Common myeloid progenitor, CD34-positive (primary cell): ENCODE measurements around the gene MYH7B.

ENCODE experiments used
- CTCF ChIA-PET: fragments of 350-600 bp; sonication (Branson Sonifier 250); formaldehyde crosslinking; loops from one replicate; lab custom pipeline; 2021; ENCODE audit warnings: antibody characterized with exemption; lab: Charles Lee
- POLR2A ChIA-PET: fragments of 350-600 bp; sonication (Branson Sonifier 250); formaldehyde crosslinking; loops from one replicate; lab custom pipeline; 2021; ENCODE audit warnings: antibody characterized with exemption; lab: Charles Lee
- DNase-seq, 3 donors: peaks; one replicate each; pipeline versions ENCODE4 v3.0.0 to v3.0.0-alpha.2; 2013
- H3K27ac ChIP-seq, 2 experiments: 1 replicate in 1 of 2; 2 replicates in 1 of 2; pipeline ENCODE4 v1.7.0; 2013; ENCODE audit warnings: inconsistent platforms in 2 of 2, low read length in 2 of 2, mild to moderate bottlenecking in 2 of 2, low read depth in 1 of 2, moderate library complexity in 1 of 2; ENCODE audit not compliant: severe bottlenecking in 2 of 2, insufficient read depth in 1 of 2, poor library complexity in 1 of 2
- H3K27me3 ChIP-seq, 5 experiments: replicated peaks in 2 of 5; 1 replicate in 3 of 5; 2 replicates in 2 of 5; pipeline versions ENCODE4 v1.6.1 to v1.7.0; 2013; ENCODE audit warnings: low read length in 4 of 5, mild to moderate bottlenecking in 2 of 5, moderate library complexity in 2 of 5, inconsistent platforms in 1 of 5; ENCODE audit not compliant: insufficient read depth in 5 of 5, control insufficient read depth in 4 of 5
- H3K36me3 ChIP-seq, 4 experiments: 1 replicate in 2 of 4; 2 replicates in 2 of 4; pipeline versions ENCODE4 v1.6.1 to v1.7.0; 2013; ENCODE audit warnings: low read length in 3 of 4, control low read depth in 1 of 4, mild to moderate bottlenecking in 1 of 4; ENCODE audit not compliant: control insufficient read depth in 4 of 4, insufficient read depth in 4 of 4
- H3K4me1 ChIP-seq, 4 experiments: 1 replicate in 3 of 4; 2 replicates in 1 of 4; pipeline versions ENCODE4 v1.6.1 to v1.7.1; 2013; ENCODE audit warnings: low read length in 3 of 4, mild to moderate bottlenecking in 3 of 4, control low read depth in 1 of 4, inconsistent platforms in 1 of 4, moderate library complexity in 1 of 4; ENCODE audit not compliant: control insufficient read depth in 4 of 4, insufficient read depth in 4 of 4; ENCODE audit errors: control extremely low read depth in 1 of 4
- H3K4me3 ChIP-seq, 7 experiments: 1 replicate in 4 of 7; 2 replicates in 3 of 7; pipeline versions ENCODE4 v1.5.1 to v1.7.0; 2013; ENCODE audit warnings: mild to moderate bottlenecking in 7 of 7, low read length in 6 of 7, moderate library complexity in 6 of 7, inconsistent platforms in 2 of 7, low read depth in 2 of 7, control low read depth in 1 of 7; ENCODE audit not compliant: insufficient read depth in 4 of 7, control insufficient read depth in 1 of 7; ENCODE audit errors: extremely low read depth in 1 of 7
- H3K9me3 ChIP-seq, 5 experiments: 1 replicate in 4 of 5; 2 replicates in 1 of 5; pipeline versions ENCODE4 v1.6.1 to v1.7.1; 2013; ENCODE audit warnings: low read length in 4 of 5, mild to moderate bottlenecking in 2 of 5, inconsistent platforms in 1 of 5, low read depth in 1 of 5, moderate library complexity in 1 of 5; ENCODE audit not compliant: control insufficient read depth in 4 of 5, insufficient read depth in 2 of 5; ENCODE audit errors: control extremely low read depth in 1 of 5
- WGBS: methylation state at CpG from one replicate; pipeline ENCODE4 v1.1.5; 2013; ENCODE audit not compliant: insufficient coverage; 5-methylcytosine and 5-hydroxymethylcytosine counted together

MYH7B gene

GRCh38 chr20:34995696-34996095 lies 40.0 kb downstream of the MYH7B start:
- Histone ChIP-seq H3K4me1 (no peaks in the 10 kb centered on the region), H3K27ac (no peak overlapping the region), H3K9me3 (no peaks in the 10 kb centered on the region), H3K4me3 (no peak overlapping the region), H3K36me3 (peaks cover 8 to 73% (median 49%) of the 10 kb centered on the region in 4 experiments), H3K27me3 (no peaks in the 10 kb centered on the region)
- no peak for DNase-seq
- ChIA-PET CTCF (interaction anchor here (0.9 kb wide), 1 partner anchor 11 kb away, joined by 3 read pairs; no protein-coding TSS in a partner anchor), POLR2A (no interaction called here)
- 85% methylated on average over 6 of the region's 7 CpGs for WGBS

GRCh38 chr20:34996243-34997028 lies 40.8 kb downstream of the MYH7B start:
- CTCF ChIA-PET = no interaction called here
- no peaks in the 10 kb centered on the region for H3K9me3 ChIP-seq
- no peak overlapping the region for H3K4me3 ChIP-seq
- peaks cover 14 to 80% (median 55%) of the 10 kb centered on the region in 4 experiments for H3K36me3 ChIP-seq
- no peak overlapping the region for H3K27ac ChIP-seq
- 98% methylated on average over 19 of the region's 26 CpGs for WGBS
- POLR2A ChIA-PET = interaction anchor here (0.6 kb wide), 1 partner anchor 100 kb away, joined by 3 read pairs; no protein-coding TSS in a partner anchor
- DNase-seq = no peak
- H3K27me3 ChIP-seq = no peaks in the 10 kb centered on the region
- H3K4me1 ChIP-seq = no peaks in the 10 kb centered on the region

- Histone ChIP-seq H3K36me3 (peaks cover 16 to 87% (median 61%) of the 10 kb centered on the region in 4 experiments), H3K4me1 (no peaks in the 10 kb centered on the region), H3K4me3 (no peak overlapping the region), H3K27me3 (no peaks in the 10 kb centered on the region), H3K9me3 (no peaks in the 10 kb centered on the region), H3K27ac (no peak overlapping the region)
- CTCF ChIA-PET = no interaction called here
- 95% methylated on average over 28 of the region's 39 CpGs for WGBS
- POLR2A ChIA-PET = interaction anchor here (0.6 kb wide), 1 partner anchor 99 kb away, joined by 3 read pairs; no protein-coding TSS in a partner anchor
- DNase-seq = peak in 1 of 3 donors; percentile 15
Measured at GRCh38 chr20:34997131-34997561, 41.5 kb downstream of the MYH7B start.

- H3K36me3 ChIP-seq = peaks cover 16 to 94% (median 67%) of the 10 kb centered on the region in 4 experiments
- 96% methylated on average over 2 of the region's 2 CpGs for WGBS
- H3K27ac ChIP-seq = no peak overlapping the region
- no peaks in the 10 kb centered on the region for H3K4me1 ChIP-seq
- no peak overlapping the region for H3K4me3 ChIP-seq
- H3K9me3 ChIP-seq = no peaks in the 10 kb centered on the region
- ChIA-PET CTCF (no interaction called here), POLR2A (no interaction called here)
- H3K27me3 ChIP-seq = no peaks in the 10 kb centered on the region
- DNase-seq = no peak
Measured at GRCh38 chr20:34997774-34998173, 42.1 kb downstream of the MYH7B start.

- H3K9me3 ChIP-seq = no peaks in the 10 kb centered on the region
- H3K36me3 ChIP-seq = peaks cover 16 to 94% (median 72%) of the 10 kb centered on the region in 4 experiments
- WGBS = 97% methylated on average over 26 of the region's 28 CpGs
- ChIA-PET CTCF (interaction anchor here (0.6 to 1.1 kb wide), 4 partner anchors 10 to 165 kb away, joined by 3 read pairs; no protein-coding TSS in a partner anchor), POLR2A (no interaction called here)
- no peaks in the 10 kb centered on the region for H3K4me1 ChIP-seq
- H3K27me3 ChIP-seq = no peaks in the 10 kb centered on the region
- no peak for DNase-seq
- H3K27ac ChIP-seq = no peak overlapping the region
- no peak overlapping the region for H3K4me3 ChIP-seq
Measured at GRCh38 chr20:34998331-34998950, 42.8 kb downstream of the MYH7B start.

GRCh38 chr20:34999021-34999451 lies 43.4 kb downstream of the MYH7B start:
- ChIA-PET CTCF (interaction anchor here (0.6 to 1.1 kb wide), 4 partner anchors 9 to 166 kb away, joined by 3 read pairs; no protein-coding TSS in a partner anchor), POLR2A (no interaction called here)
- WGBS = 97% methylated on average over 25 of the region's 25 CpGs
- Histone ChIP-seq H3K36me3 (peaks cover 18 to 94% (median 74%) of the 10 kb centered on the region in 4 experiments), H3K9me3 (no peaks in the 10 kb centered on the region), H3K27ac (no peak overlapping the region), H3K4me3 (no peak overlapping the region), H3K4me1 (no peaks in the 10 kb centered on the region), H3K27me3 (no peaks in the 10 kb centered on the region)
- no peak for DNase-seq
